HepG2 (cell line): ENCODE data around the gene CASP5. TPM values are rescaled to one million over a fixed set of nuclear protein-coding genes. Genes with fewer than 3 reads are reported as not detected.

Source experiments
- ATAC-seq: fragments of 200-7000 bp; cut with Tn5 transposase; 3 replicates; pipeline ENCODE4 v1.9.1; 2020; ENCODE audit warnings: mild to moderate bottlenecking, moderate library complexity
- BruUV-seq: library from RNA; stranded (reverse); fragments of 400-500 nt; replicated peaks from 2 replicates; lab custom pipeline; 2021; lab: Mats Ljungman, UMichigan
- CTCF ChIA-PET: fragments of 300-600 bp; formaldehyde crosslinking; extraction: SDS; loops from one replicate; lab custom pipeline; 2021; ENCODE audit warnings: low total read pairs, inconsistent platforms, low intra/inter-chr PET ratio; lab: Yijun Ruan, JAX
- POLR2A ChIA-PET: fragments of 350-600 bp; sonication (Branson Sonifier 250); formaldehyde crosslinking; loops from one replicate; lab custom pipeline; 2020; ENCODE audit warnings: antibody characterized with exemption, inconsistent platforms; lab: Yijun Ruan, JAX
- DNase-seq: peaks from one replicate; pipeline ENCODE4 v3.0.0-alpha.2; 2015; ENCODE audit warnings: low spot score
- FAIRE-seq: peaks from 3 replicates; lab custom pipeline; 2011; peaks lifted over from hg19 to GRCh38; lab: Jason Lieb, UNC
- H2AFZ ChIP-seq: one replicate; pipeline ENCODE4 v1.6.1; 2011; ENCODE audit warnings: low read length, inconsistent platforms
- H3K27ac ChIP-seq: fragments of 300-600 bp; 3 replicates; pipeline ENCODE4 v1.8.0; 2011; ENCODE audit warnings: mixed run types, mild to moderate bottlenecking, mixed read lengths, low read length, inconsistent platforms; ENCODE audit not compliant: insufficient read depth; ENCODE audit errors: extremely low read length
- H3K27me3 ChIP-seq, 2 experiments: fragments of 200-600 bp in 1 of 2; 2 replicates in 1 of 2; 3 replicates in 1 of 2; pipeline versions ENCODE4 v1.6.0 to v1.8.0; 2011; ENCODE audit warnings: low read length in 2 of 2, mild to moderate bottlenecking in 2 of 2, moderate library complexity in 2 of 2, inconsistent platforms in 1 of 2; ENCODE audit not compliant: insufficient read depth in 2 of 2, control insufficient read depth in 1 of 2
- H3K36me3 ChIP-seq, 2 experiments: fragments of 200-600 bp in 1 of 2; replicated peaks in 1 of 2; 2 replicates in 1 of 2; 3 replicates in 1 of 2; pipeline versions ENCODE4 v1.5.1 to v1.8.0; 2011; ENCODE audit warnings: low read length in 2 of 2, inconsistent platforms in 1 of 2; ENCODE audit not compliant: insufficient read depth in 2 of 2, control insufficient read depth in 1 of 2
- H3K4me1 ChIP-seq: 2 replicates; pipeline ENCODE4 v1.5.1; 2012; ENCODE audit warnings: low read length, inconsistent platforms; ENCODE audit not compliant: insufficient read depth
- H3K4me2 ChIP-seq: 2 replicates; pipeline ENCODE4 v1.6.0; 2011; ENCODE audit warnings: low read depth, low read length, inconsistent platforms
- H3K4me3 ChIP-seq, 3 experiments: fragments of 200-600 bp in 1 of 3; sonication (generic), shearing (Covaris generic) in 1 of 3; replicated peaks in 1 of 3; 2 replicates each; pipeline ENCODE4 v1.5.1; 2011 to 2016; ENCODE audit warnings: low read length in 3 of 3, inconsistent platforms in 2 of 3, low read depth in 2 of 3, mild to moderate bottlenecking in 2 of 3, control low read depth in 1 of 3, mixed read lengths in 1 of 3; ENCODE audit not compliant: insufficient read depth in 1 of 3
- H3K79me2 ChIP-seq: one replicate; pipeline ENCODE4 v1.6.1; 2011; ENCODE audit warnings: low read length, inconsistent platforms; ENCODE audit not compliant: insufficient read depth
- H3K9ac ChIP-seq: 2 replicates; pipeline ENCODE4 v1.6.0; 2011; ENCODE audit warnings: mild to moderate bottlenecking, low read depth, low read length, inconsistent platforms; ENCODE audit not compliant: insufficient read depth
- H3K9me3 ChIP-seq: 2 replicates; pipeline ENCODE4 v1.5.1; 2012; ENCODE audit warnings: mild to moderate bottlenecking, low read length
- H4K20me1 ChIP-seq: 2 replicates; pipeline ENCODE4 v1.6.0; 2011; ENCODE audit warnings: inconsistent platforms, mild to moderate bottlenecking, low read length, moderate library complexity; ENCODE audit not compliant: insufficient read depth
- CEBPB ChIP-seq: IDR thresholded peaks from 2 replicates; pipeline ENCODE4 v1.6.1; 2011; ENCODE audit warnings: low read depth, low read length, improper control_type of control experiment, borderline replicate concordance
- CEBPG ChIP-seq: IDR thresholded peaks from 2 replicates; pipeline ENCODE4 v1.6.1; 2016
- GATAD2A ChIP-seq: IDR thresholded peaks from 2 replicates; pipeline ENCODE4 v1.6.1; 2016
- HMG20A ChIP-seq: IDR thresholded peaks from 2 replicates; pipeline ENCODE4 v1.6.1; 2016; ENCODE audit warnings: borderline replicate concordance
- HNF4A ChIP-seq: sonication (generic); formaldehyde crosslinking; IDR thresholded peaks from 2 replicates; pipeline ENCODE4 v1.4.0; 2020; ENCODE audit warnings: missing genetic modification reagents
- RXRB ChIP-seq: IDR thresholded peaks from 2 replicates; pipeline ENCODE4 v1.6.1; 2016; ENCODE audit warnings: borderline replicate concordance, missing genetic modification reagents, missing compliant biosample characterization
- SOX13 ChIP-seq, 3 experiments: fragments of 450-650 bp in 1 of 3; sonication (generic) in 1 of 3; formaldehyde crosslinking in 1 of 3; IDR thresholded peaks in 2 of 3; conservative IDR thresholded peaks in 1 of 3; 2 replicates each; pipeline versions ENCODE4 v1.5.0 to v1.6.1; 2016 to 2020; ENCODE audit warnings: antibody characterized with exemption in 1 of 3, mild to moderate bottlenecking in 1 of 3, missing compliant biosample characterization in 1 of 3, missing genetic modification reagents in 1 of 3, moderate library complexity in 1 of 3
- ZNF101 ChIP-seq: sonication (generic); formaldehyde crosslinking; IDR thresholded peaks from 2 replicates; pipeline ENCODE4 v1.4.0; 2020; ENCODE audit warnings: mild to moderate bottlenecking, low read depth, missing genetic modification reagents, borderline replicate concordance
- ZNF431 ChIP-seq: sonication (generic); formaldehyde crosslinking; IDR thresholded peaks from 2 replicates; pipeline ENCODE4 v1.9.0; 2022; ENCODE audit warnings: missing genetic modification reagents, low read depth, mild to moderate bottlenecking, borderline replicate concordance
- ZNF644 ChIP-seq: IDR thresholded peaks from 2 replicates; pipeline ENCODE4 v1.6.1; 2016; ENCODE audit warnings: low read depth
- WGBS: methylation state at CpG from one replicate; pipeline ENCODE4 v1.1.6; 2017; ENCODE audit warnings: low lambda C conversion rate; 5-methylcytosine and 5-hydroxymethylcytosine counted together
- in situ Hi-C: cut with HindIII; loops from 2 replicates; pipeline ENCODE4 v1.10.0; 2017; ENCODE audit warnings: low pct_unique_long_range_greater_than_20kb; ENCODE audit not compliant: extremely low pct_ligation_motif_present
- intact Hi-C: fragments of 100-400 bp; cut with micrococcal nuclease; formaldehyde crosslinking; loops from one replicate; pipeline ENCODE4 v1.10.0; 2022; ENCODE audit not compliant: unreplicated experiment
- polyA plus RNA-seq, 8 experiments: library from polyadenylated mRNA; depleted of rRNA in 3 of 8; stranded (reverse) in 7 of 8; unstranded in 1 of 8; fragments of >200 nt; fragmentation: Illumina TruSeq in 4 of 8; extraction: Trizol in 4 of 8; gene quantifications; 2 replicates each; pipeline versions ENCODE4 v1.2.1 to v1.2.3, GENCODE V29; 2011 to 2016; ENCODE audit warnings: low read depth in 4 of 8, missing spikeins in 1 of 8, mixed read lengths in 1 of 8; ENCODE audit not compliant: insufficient read depth in 1 of 8
- total RNA-seq, 5 experiments: library from RNA; depleted of rRNA; stranded (reverse); fragments of >200 nt; fragmentation: Illumina TruSeq; extraction: Trizol; gene quantifications; 2 replicates each; pipeline ENCODE4 v1.2.3, GENCODE V29; 2016; ENCODE audit warnings: low read depth in 1 of 5
- TF ChIP-seq, protein P1 (sequence below): IDR thresholded peaks from 2 replicates; pipeline ENCODE4 v1.6.1; 2016
- TF ChIP-seq, protein P2 (sequence below), 2 experiments: fragments of 450-650 bp in 1 of 2; sonication (generic) in 1 of 2; formaldehyde crosslinking; IDR thresholded peaks; 2 replicates each; pipeline versions ENCODE4 v1.5.0 to v1.8.0; 2020 to 2022; ENCODE audit warnings: mild to moderate bottlenecking in 1 of 2, missing genetic modification reagents in 1 of 2
- TF ChIP-seq, protein P3 (sequence below): IDR thresholded peaks from 2 replicates; pipeline ENCODE4 v1.4.0; 2020; ENCODE audit warnings: mild to moderate bottlenecking, missing genetic modification reagents

The CASP5 gene
- total and polyA plus RNA-seq, 2 of the 13 experiments (the other 11 are each of a cell fraction or from before 2014, with no cell fraction given) = not detected

DNA sequence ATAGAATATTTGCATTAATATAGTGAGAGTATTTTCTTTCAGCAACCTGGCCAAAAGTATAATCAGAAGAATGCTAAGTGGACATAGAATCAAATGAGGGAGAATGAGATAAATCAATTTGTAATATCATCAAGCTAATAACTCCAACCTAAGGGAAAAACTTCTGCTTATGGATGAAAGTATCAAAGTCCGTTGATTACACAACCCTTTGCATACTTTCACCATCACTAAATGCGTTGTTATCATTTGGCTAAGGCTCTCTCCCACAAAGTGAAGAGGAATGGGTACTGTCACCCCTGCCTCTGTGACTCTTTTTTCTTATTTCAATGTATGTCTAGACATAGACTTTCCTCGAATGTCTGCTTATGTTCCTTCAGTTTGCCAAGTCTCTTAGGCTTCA lies 38.2 kb downstream of the CASP5 start:
- Histone ChIP-seq H3K79me2 (no peaks in the 10 kb centered on the region), H3K27me3 (no peaks in the 10 kb centered on the region), H3K4me2 (no peak overlapping the region), H3K9ac (no peak overlapping the region), H3K36me3 (no peaks in the 10 kb centered on the region), H2AFZ (no peak overlapping the region), H3K9me3 (no peaks in the 10 kb centered on the region), H3K4me3 (no peak overlapping the region), H3K27ac (no peak overlapping the region), H4K20me1 (no peaks in the 10 kb centered on the region), H3K4me1 (no peaks in the 10 kb centered on the region)
- WGBS = 4% methylated on average over 3 of the region's 3 CpGs
- no peak for FAIRE-seq
- peak; percentile 12 for DNase-seq
- CTCF ChIA-PET = no interaction called here
- intact Hi-C loops (no loop called here), in situ Hi-C loops (no loop called here)
- BruUV-seq = no TSS peak
- POLR2A ChIA-PET = interaction anchor here (1.7 kb wide), 1 partner anchor 16 kb away, joined by 4 read pairs; no protein-coding TSS in a partner anchor
- TF ChIP-seq GATAD2A (CRISPR knock-in tag) (0 out of 2 replicates have a peak, but pooled peaks have one; percentile 24), HNF4A (CRISPR knock-in tag) (peak; percentile 74), RXRB (0 out of 2 replicates have a peak, but pooled peaks have one; percentile 14), SOX13 (IDR thresholded peaks at IDR 0.05) (no peak), SOX13 (CRISPR knock-in tag; conservative IDR thresholded peaks at IDR 0.05 in 1 of 2, IDR thresholded peaks at IDR 0.05 in 1 of 2) (peak in 1 of 2 experiments; percentile 7; a peak in 1 of 4 replicates), CEBPG (CRISPR knock-in tag) (peak; percentile 68), ZNF431 (CRISPR knock-in tag) (no peak), HMG20A (CRISPR knock-in tag) (0 out of 2 replicates have a peak, but pooled peaks have one; percentile 13), CEBPB (peak; percentile 88), ZNF644 (CRISPR knock-in tag) (0 out of 2 replicates have a peak, but pooled peaks have one; percentile 12), ZNF101 (no peak)
- TF ChIP-seq, protein P1, sequence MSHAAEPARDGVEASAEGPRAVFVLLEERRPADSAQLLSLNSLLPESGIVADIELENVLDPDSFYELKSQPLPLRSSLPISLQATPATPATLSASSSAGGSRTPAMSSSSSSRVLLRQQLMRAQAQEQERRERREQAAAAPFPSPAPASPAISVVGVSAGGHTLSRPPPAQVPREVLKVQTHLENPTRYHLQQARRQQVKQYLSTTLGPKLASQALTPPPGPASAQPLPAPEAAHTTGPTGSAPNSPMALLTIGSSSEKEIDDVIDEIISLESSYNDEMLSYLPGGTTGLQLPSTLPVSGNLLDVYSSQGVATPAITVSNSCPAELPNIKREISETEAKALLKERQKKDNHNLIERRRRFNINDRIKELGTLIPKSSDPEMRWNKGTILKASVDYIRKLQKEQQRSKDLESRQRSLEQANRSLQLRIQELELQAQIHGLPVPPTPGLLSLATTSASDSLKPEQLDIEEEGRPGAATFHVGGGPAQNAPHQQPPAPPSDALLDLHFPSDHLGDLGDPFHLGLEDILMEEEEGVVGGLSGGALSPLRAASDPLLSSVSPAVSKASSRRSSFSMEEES (CRISPR knock-in tag) = no peak
- TF ChIP-seq, protein P2, sequence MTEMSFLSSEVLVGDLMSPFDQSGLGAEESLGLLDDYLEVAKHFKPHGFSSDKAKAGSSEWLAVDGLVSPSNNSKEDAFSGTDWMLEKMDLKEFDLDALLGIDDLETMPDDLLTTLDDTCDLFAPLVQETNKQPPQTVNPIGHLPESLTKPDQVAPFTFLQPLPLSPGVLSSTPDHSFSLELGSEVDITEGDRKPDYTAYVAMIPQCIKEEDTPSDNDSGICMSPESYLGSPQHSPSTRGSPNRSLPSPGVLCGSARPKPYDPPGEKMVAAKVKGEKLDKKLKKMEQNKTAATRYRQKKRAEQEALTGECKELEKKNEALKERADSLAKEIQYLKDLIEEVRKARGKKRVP (CRISPR knock-in tag; IDR thresholded peaks at IDR 0.05) = 0 out of 4 replicates have a peak, but pooled peaks of 1 of the 2 experiments have one; percentile 44
- TF ChIP-seq, protein P3, sequence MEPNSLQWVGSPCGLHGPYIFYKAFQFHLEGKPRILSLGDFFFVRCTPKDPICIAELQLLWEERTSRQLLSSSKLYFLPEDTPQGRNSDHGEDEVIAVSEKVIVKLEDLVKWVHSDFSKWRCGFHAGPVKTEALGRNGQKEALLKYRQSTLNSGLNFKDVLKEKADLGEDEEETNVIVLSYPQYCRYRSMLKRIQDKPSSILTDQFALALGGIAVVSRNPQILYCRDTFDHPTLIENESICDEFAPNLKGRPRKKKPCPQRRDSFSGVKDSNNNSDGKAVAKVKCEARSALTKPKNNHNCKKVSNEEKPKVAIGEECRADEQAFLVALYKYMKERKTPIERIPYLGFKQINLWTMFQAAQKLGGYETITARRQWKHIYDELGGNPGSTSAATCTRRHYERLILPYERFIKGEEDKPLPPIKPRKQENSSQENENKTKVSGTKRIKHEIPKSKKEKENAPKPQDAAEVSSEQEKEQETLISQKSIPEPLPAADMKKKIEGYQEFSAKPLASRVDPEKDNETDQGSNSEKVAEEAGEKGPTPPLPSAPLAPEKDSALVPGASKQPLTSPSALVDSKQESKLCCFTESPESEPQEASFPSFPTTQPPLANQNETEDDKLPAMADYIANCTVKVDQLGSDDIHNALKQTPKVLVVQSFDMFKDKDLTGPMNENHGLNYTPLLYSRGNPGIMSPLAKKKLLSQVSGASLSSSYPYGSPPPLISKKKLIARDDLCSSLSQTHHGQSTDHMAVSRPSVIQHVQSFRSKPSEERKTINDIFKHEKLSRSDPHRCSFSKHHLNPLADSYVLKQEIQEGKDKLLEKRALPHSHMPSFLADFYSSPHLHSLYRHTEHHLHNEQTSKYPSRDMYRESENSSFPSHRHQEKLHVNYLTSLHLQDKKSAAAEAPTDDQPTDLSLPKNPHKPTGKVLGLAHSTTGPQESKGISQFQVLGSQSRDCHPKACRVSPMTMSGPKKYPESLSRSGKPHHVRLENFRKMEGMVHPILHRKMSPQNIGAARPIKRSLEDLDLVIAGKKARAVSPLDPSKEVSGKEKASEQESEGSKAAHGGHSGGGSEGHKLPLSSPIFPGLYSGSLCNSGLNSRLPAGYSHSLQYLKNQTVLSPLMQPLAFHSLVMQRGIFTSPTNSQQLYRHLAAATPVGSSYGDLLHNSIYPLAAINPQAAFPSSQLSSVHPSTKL (CRISPR knock-in tag) = peak; percentile 40
- no peak for ATAC-seq
